Kidney capillary endothelial cell (primary cell): Measurements from ENCODE around the gene MLXIPL.
A peak's percentile ranks its signal among the peaks of the same experiment; 100 is the strongest.
"Not testable (repeated sequence)": the region's sequence is repeated elsewhere in the genome, so short reads cannot be mapped to it uniquely, and the experiment has no call there.

Experiments
- DNase-seq: peaks from one replicate; pipeline ENCODE4 v3.0.0-alpha.2; 2018; ENCODE audit warnings: low spot score

MLXIPL gene

GRCh38 chr7:73623798-73624668 lies at the start of gene MLXIPL:
TSS of gene MLXIPL (minus strand) at chr7:73624522. CDS start at chr7:73624492, 30 bp downstream.
- peak; percentile 33 for DNase-seq

GRCh38 chr7:73671857-73672445 lies 47.6 kb upstream of the MLXIPL start:
- no peak for DNase-seq

GRCh38 chr7:73671322-73671661 lies 47.0 kb upstream of the MLXIPL start:
- no peak for DNase-seq

GRCh38 chr7:73669858-73670385 lies 45.6 kb upstream of the MLXIPL start:
- DNase-seq: no peak

GRCh38 chr7:73669288-73669701 lies 45.0 kb upstream of the MLXIPL start:
- DNase-seq: no peak

GRCh38 chr7:73668886-73669230 lies 44.5 kb upstream of the MLXIPL start:
- no peak for DNase-seq

GRCh38 chr7:73668103-73668885 lies 44.0 kb upstream of the MLXIPL start:
- DNase-seq: no peak

- DNase-seq: peak; percentile 52
Measured at GRCh38 chr7:73667344-73668102, 43.2 kb upstream of the MLXIPL start, which contains the start of gene VPS37D. TSS of gene VPS37D (plus strand) at chr7:73667831. CDS start at chr7:73667959, 128 bp downstream.

GRCh38 chr7:73663033-73663432 lies 38.7 kb upstream of the MLXIPL start:
- no peak for DNase-seq

- DNase-seq: not testable (repeated sequence)
Measured at GRCh38 chr7:73660594-73660993, 36.3 kb upstream of the MLXIPL start.

- no peak for DNase-seq
Measured at GRCh38 chr7:73659983-73660382, 35.7 kb upstream of the MLXIPL start.

GRCh38 chr7:73655309-73655708 lies 31.0 kb upstream of the MLXIPL start:
- not testable (repeated sequence) for DNase-seq

- DNase-seq: no peak
Measured at GRCh38 chr7:73652541-73652949, 28.2 kb upstream of the MLXIPL start.

- no peak for DNase-seq
Measured at GRCh38 chr7:73650524-73650923, 26.2 kb upstream of the MLXIPL start.

- DNase-seq: no peak
Measured at GRCh38 chr7:73649576-73649975, 25.3 kb upstream of the MLXIPL start.

- no peak for DNase-seq
Measured at GRCh38 chr7:73648593-73649332, 24.4 kb upstream of the MLXIPL start.

GRCh38 chr7:73647725-73648592 lies 23.6 kb upstream of the MLXIPL start:
- no peak for DNase-seq

- no peak for DNase-seq
Measured at GRCh38 chr7:73646785-73647724, 22.7 kb upstream of the MLXIPL start.

GRCh38 chr7:73645643-73646174 lies 21.4 kb upstream of the MLXIPL start:
- no peak for DNase-seq
